LNCaP clone FGC (cell line): ENCODE data around the gene MSGN1.
"Not testable (repeated sequence)": the region's sequence is repeated elsewhere in the genome, so short reads cannot be mapped to it uniquely, and the experiment has no call there.

Source experiments
- DNase-seq: peaks from one replicate; pipeline ENCODE4 v3.0.0-alpha.2; 2011; ENCODE audit warnings: low read depth
- H3K4me3 ChIP-seq: 2 replicates; pipeline ENCODE4 v1.5.1; 2011; ENCODE audit warnings: mild to moderate bottlenecking, low read depth, low read length, control low read depth
- TF ChIP-seq, protein P1 (sequence below): IDR thresholded peaks from 2 replicates; pipeline ENCODE4 v1.5.1; 2012; ENCODE audit warnings: mild to moderate bottlenecking; ENCODE audit not compliant: control insufficient read depth, insufficient read depth; ENCODE audit errors: extremely low read depth

Gene MSGN1

GRCh38 chr2:17815468-17816184 is 634 bp upstream of the MSGN1 start:
- no peak overlapping the region for H3K4me3 ChIP-seq
- TF ChIP-seq, protein P1, sequence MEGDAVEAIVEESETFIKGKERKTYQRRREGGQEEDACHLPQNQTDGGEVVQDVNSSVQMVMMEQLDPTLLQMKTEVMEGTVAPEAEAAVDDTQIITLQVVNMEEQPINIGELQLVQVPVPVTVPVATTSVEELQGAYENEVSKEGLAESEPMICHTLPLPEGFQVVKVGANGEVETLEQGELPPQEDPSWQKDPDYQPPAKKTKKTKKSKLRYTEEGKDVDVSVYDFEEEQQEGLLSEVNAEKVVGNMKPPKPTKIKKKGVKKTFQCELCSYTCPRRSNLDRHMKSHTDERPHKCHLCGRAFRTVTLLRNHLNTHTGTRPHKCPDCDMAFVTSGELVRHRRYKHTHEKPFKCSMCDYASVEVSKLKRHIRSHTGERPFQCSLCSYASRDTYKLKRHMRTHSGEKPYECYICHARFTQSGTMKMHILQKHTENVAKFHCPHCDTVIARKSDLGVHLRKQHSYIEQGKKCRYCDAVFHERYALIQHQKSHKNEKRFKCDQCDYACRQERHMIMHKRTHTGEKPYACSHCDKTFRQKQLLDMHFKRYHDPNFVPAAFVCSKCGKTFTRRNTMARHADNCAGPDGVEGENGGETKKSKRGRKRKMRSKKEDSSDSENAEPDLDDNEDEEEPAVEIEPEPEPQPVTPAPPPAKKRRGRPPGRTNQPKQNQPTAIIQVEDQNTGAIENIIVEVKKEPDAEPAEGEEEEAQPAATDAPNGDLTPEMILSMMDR = no peak
- DNase-seq = no peak

- H3K4me3 ChIP-seq = no peak overlapping the region
- DNase-seq = no peak
- TF ChIP-seq, protein P1 = no peak
These were observed 2.1 kb downstream of the MSGN1 start for GRCh38 chr2:17818235-17818815.

- TF ChIP-seq, protein P1 = no peak
- no peak overlapping the region for H3K4me3 ChIP-seq
- DNase-seq = no peak
These were observed 4.8 kb downstream of the MSGN1 start for GRCh38 chr2:17821080-17821479.

DNA sequence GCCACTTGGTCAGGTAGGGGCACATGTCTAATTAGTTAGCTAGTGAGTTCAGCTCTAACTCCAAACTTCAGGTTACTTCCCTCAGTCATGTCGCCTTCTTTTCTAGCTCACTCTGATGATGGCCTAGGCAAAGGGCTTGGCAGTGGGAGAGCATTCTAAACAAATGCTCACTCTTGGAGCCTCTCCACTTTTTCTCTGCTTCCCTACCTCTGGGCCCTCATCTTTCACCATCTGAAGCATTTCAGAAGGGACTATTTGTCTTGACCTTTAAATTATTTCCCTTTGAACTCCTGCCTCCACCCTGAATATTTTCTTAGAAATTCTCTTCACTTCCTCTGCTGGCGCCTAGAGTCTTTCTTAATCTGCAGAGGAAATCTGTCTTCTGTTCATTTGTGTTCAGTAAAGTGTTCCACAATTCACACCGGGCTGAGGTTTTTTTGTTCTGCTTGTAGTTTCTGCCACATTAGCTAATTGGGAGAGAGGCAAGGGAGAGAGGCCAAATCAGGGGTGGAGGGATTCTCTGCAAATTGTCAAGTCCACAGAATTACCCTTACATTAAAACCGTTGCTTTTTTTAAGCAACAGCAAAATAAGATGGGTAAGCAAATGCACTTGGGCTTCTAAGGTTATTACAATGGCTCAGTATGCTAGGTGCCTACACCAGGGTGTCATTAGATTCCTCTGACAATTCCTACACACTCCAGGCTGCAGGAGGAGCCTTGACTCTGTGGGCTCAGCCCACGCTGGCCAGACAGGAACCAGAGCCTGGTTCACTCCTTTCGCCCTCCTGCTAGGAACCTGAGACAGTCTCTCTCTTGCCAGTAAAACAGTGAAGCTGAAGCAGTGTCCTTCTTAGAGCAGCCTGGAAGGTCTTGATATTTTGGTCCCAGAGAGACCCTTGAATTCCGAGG is 5.5 kb downstream of the MSGN1 start:
- H3K4me3 ChIP-seq = no peak overlapping the region
- TF ChIP-seq, protein P1 = no peak
- no peak for DNase-seq

DNA sequence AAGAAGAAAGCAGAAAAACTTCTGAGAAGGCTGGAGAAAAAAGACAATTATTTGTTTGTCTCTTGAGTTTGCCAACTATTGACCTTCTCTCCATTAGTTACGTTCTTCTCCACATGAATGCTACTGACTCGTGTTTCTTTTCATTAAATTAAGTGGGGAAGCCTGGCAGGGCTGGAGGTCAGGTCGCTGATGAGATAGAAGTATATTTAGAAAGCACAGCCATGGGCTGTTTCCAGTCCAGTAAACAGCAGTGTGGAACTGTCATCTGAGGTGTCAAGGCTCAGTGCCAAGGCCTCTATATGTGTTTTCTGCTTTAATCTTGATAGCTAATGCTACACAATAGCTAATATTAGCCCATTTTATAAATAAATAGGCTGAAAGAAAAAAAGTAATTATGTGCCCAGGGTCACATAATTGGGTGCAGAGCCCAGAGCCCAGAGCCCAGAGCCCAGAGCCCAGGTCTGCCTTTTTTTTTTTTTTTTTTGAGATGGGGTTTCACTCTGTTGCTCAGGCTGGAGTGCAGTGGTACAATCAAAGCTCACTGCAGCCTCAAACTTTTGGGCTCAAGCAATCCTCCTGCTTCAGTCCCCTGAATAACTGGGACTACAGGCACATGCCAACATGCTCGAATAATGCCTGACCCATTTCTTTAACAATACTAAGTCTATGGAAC is 6.3 kb downstream of the MSGN1 start:
- TF ChIP-seq, protein P1 = no peak
- DNase-seq = no peak
- no peak overlapping the region for H3K4me3 ChIP-seq

DNA sequence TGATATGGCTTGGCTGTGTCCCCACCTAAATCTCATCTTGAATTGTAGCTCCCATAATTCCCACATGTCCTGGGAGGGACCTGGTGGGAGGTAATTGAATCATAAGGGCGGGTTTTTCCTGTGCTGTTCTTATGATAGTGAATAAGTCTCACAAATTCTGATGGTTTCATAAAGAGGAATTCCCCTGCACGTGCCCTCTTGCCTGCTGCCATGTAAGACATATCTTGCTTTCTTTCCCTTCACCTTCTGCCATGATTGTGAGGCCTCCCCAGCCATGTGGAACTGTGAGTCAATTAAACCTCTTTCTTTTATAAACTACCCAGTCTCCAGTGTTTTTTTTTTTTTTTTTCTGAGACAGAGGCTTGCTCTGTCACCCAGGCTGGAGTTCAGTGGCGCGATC is 7.4 kb downstream of the MSGN1 start:
- not testable (repeated sequence) for DNase-seq, H3K4me3 ChIP-seq

- no peak for DNase-seq
- H3K4me3 ChIP-seq = no peak overlapping the region
- TF ChIP-seq, protein P1 = no peak
These were observed 11.1 kb downstream of the MSGN1 start for GRCh38 chr2:17827316-17827715.
